ENCODE measurements around the gene ARHGAP9.

DNA sequence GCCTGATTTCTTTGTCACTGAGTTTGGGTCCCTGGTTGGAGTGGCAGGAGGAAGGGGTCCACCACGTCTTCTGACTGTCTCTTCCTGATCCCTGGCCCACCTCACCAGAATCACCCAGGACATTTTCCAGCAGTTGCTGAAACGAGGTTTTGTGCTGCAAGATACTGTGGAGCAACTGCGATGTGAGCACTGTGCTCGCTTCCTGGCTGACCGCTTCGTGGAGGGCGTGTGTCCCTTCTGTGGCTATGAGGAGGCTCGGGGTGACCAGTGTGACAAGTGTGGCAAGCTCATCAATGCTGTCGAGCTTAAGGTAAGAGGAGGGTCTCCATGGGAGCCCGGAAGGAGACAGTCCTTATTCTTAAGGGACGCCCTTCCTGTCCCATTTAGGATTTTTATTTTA is 20.5 kb upstream of the ARHGAP9 start:
- TF ChIP-seq, protein P1, sequence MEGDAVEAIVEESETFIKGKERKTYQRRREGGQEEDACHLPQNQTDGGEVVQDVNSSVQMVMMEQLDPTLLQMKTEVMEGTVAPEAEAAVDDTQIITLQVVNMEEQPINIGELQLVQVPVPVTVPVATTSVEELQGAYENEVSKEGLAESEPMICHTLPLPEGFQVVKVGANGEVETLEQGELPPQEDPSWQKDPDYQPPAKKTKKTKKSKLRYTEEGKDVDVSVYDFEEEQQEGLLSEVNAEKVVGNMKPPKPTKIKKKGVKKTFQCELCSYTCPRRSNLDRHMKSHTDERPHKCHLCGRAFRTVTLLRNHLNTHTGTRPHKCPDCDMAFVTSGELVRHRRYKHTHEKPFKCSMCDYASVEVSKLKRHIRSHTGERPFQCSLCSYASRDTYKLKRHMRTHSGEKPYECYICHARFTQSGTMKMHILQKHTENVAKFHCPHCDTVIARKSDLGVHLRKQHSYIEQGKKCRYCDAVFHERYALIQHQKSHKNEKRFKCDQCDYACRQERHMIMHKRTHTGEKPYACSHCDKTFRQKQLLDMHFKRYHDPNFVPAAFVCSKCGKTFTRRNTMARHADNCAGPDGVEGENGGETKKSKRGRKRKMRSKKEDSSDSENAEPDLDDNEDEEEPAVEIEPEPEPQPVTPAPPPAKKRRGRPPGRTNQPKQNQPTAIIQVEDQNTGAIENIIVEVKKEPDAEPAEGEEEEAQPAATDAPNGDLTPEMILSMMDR (IDR thresholded peaks at IDR 0.05), result no peak
- TF ChIP-seq POLR2A (IDR thresholded peaks at IDR 0.05), result no peak
- TF ChIP-seq EP300 (IDR thresholded peaks at IDR 0.05; ENCODE audit: low read depth), result no peak
- TF ChIP-seq POLR2AphosphoS5 (IDR thresholded peaks at IDR 0.05), result no peak
